H1 (cell line): ENCODE measurements around the gene RFT1. TPM values are rescaled to one million over a fixed set of nuclear protein-coding genes. Genes with fewer than 3 reads are reported as not detected.

Experiments
- CTCF ChIA-PET: fragments of 300-600 bp; sonication (Branson Sonifier 250); formaldehyde crosslinking; loops from one replicate; lab custom pipeline; 2021; ENCODE audit not compliant: partially characterized antibody; lab: Charles Lee
- POLR2A ChIA-PET: fragments of 300-600 bp; sonication (Branson Sonifier 250); formaldehyde crosslinking; loops from one replicate; lab custom pipeline; 2021; ENCODE audit warnings: inconsistent platforms; ENCODE audit not compliant: partially characterized antibody; lab: Charles Lee
- DNase-seq, 2 experiments: peaks; one replicate each; pipeline versions ENCODE4 v3.0.0 to v3.0.0-alpha.2; 2010 to 2022; ENCODE audit warnings: low spot score in 2 of 2, low read depth in 1 of 2, mixed read lengths in 1 of 2
- FAIRE-seq: peaks from 2 replicates; lab custom pipeline; 2011; peaks lifted over from hg19 to GRCh38; lab: Jason Lieb, UNC
- H2AFZ ChIP-seq: 2 replicates; pipeline ENCODE4 v1.8.1; 2012; ENCODE audit warnings: low read length, inconsistent platforms
- H2AK5ac ChIP-seq: 2 replicates; pipeline ENCODE4 v1.6.1; 2013; ENCODE audit warnings: low read depth, low read length
- H2BK120ac ChIP-seq: replicated peaks from 2 replicates; pipeline ENCODE3; 2013; ENCODE audit warnings: low read depth, low read length, inconsistent platforms
- H2BK12ac ChIP-seq: 2 replicates; pipeline ENCODE4 v1.6.1; 2013; ENCODE audit warnings: low read depth, low read length
- H2BK15ac ChIP-seq: 2 replicates; pipeline ENCODE4 v1.6.1; 2013; ENCODE audit warnings: low read length
- H2BK20ac ChIP-seq: 2 replicates; pipeline ENCODE4 v1.6.1; 2013; ENCODE audit warnings: low read length
- H2BK5ac ChIP-seq: 2 replicates; pipeline ENCODE4 v1.6.1; 2013; ENCODE audit warnings: low read depth, low read length
- H3K14ac ChIP-seq: 2 replicates; pipeline ENCODE4 v1.6.1; 2013; ENCODE audit warnings: inconsistent platforms; ENCODE audit not compliant: insufficient read length
- H3K18ac ChIP-seq: 2 replicates; pipeline ENCODE4 v1.6.1; 2013; ENCODE audit warnings: low read length; ENCODE audit errors: extremely low read depth
- H3K23ac ChIP-seq: 2 replicates; pipeline ENCODE4 v1.6.1; 2013; ENCODE audit warnings: inconsistent platforms; ENCODE audit not compliant: insufficient read length
- H3K23me2 ChIP-seq: 2 replicates; pipeline ENCODE4 v1.6.1; 2013; ENCODE audit warnings: low read depth, low read length
- H3K27ac ChIP-seq: 2 replicates; pipeline ENCODE4 v1.6.1; 2011; ENCODE audit warnings: low read depth, low read length, inconsistent platforms
- H3K27me3 ChIP-seq, 4 experiments: replicated peaks in 1 of 4; 1 replicate in 1 of 4; 2 replicates in 3 of 4; pipeline versions ENCODE4 v1.6.1 to v1.8.1; 2011 to 2013; ENCODE audit warnings: low read length in 3 of 4, mild to moderate bottlenecking in 3 of 4, inconsistent platforms in 2 of 4, mixed read lengths in 2 of 4, moderate library complexity in 1 of 4; ENCODE audit not compliant: control insufficient read depth in 3 of 4, insufficient read depth in 3 of 4; ENCODE audit errors: extremely low read depth in 1 of 4
- H3K36me3 ChIP-seq, 4 experiments: 2 replicates each; pipeline versions ENCODE4 v1.6.1 to v1.8.1; 2011 to 2013; ENCODE audit warnings: mild to moderate bottlenecking in 4 of 4, low read length in 3 of 4, moderate library complexity in 2 of 4, control low read depth in 1 of 4, inconsistent platforms in 1 of 4; ENCODE audit not compliant: insufficient read depth in 4 of 4, control insufficient read depth in 2 of 4
- H3K4ac ChIP-seq: replicated peaks from 2 replicates; pipeline ENCODE3; 2013; ENCODE audit warnings: low read length, low read depth, mixed read lengths, inconsistent platforms; ENCODE audit not compliant: insufficient read length
- H3K4me1 ChIP-seq, 4 experiments: replicated peaks in 1 of 4; 1 replicate in 1 of 4; 2 replicates in 3 of 4; pipeline versions ENCODE4 v1.6.1 to v1.8.1; 2011 to 2013; ENCODE audit warnings: low read length in 3 of 4, inconsistent platforms in 2 of 4, mixed read lengths in 1 of 4; ENCODE audit not compliant: insufficient read depth in 4 of 4, control insufficient read depth in 3 of 4
- H3K4me2 ChIP-seq, 2 experiments: 2 replicates each; pipeline versions ENCODE4 v1.6.1 to v1.8.1; 2011 to 2013; ENCODE audit warnings: low read depth in 2 of 2, low read length in 2 of 2, control low read depth in 1 of 2, inconsistent platforms in 1 of 2, mild to moderate bottlenecking in 1 of 2; ENCODE audit not compliant: insufficient read depth in 1 of 2
- H3K4me3 ChIP-seq, 4 experiments: fragments of 200-600, 300-600 bp in 1 of 4; sonication (generic), shearing (Covaris generic), sonication (Bioruptor Twin) in 1 of 4; 2 replicates each; pipeline versions ENCODE4 v1.5.1 to v1.8.1; 2011 to 2016; ENCODE audit warnings: low read length in 4 of 4, low read depth in 3 of 4, control low read depth in 2 of 4, inconsistent platforms in 2 of 4, mild to moderate bottlenecking in 2 of 4, mixed read lengths in 1 of 4, moderate library complexity in 1 of 4; ENCODE audit not compliant: insufficient read depth in 2 of 4; ENCODE audit errors: extremely low read depth in 1 of 4
- H3K56ac ChIP-seq: replicated peaks from 2 replicates; pipeline ENCODE3; 2013; ENCODE audit warnings: low read depth, mild to moderate bottlenecking, mixed read lengths, low read length, inconsistent platforms; ENCODE audit not compliant: insufficient read length
- H3K79me1 ChIP-seq: 2 replicates; pipeline ENCODE4 v1.6.1; 2013; ENCODE audit warnings: low read depth, low read length, control low read depth
- H3K79me2 ChIP-seq, 2 experiments: 2 replicates each; pipeline versions ENCODE4 v1.6.1 to v1.8.1; 2012 to 2013; ENCODE audit warnings: low read length in 2 of 2, mild to moderate bottlenecking in 2 of 2, inconsistent platforms in 1 of 2; ENCODE audit not compliant: insufficient read depth in 2 of 2, control insufficient read depth in 1 of 2
- H3K9ac ChIP-seq, 4 experiments: replicated peaks in 1 of 4; 1 replicate in 1 of 4; 2 replicates in 3 of 4; pipeline versions ENCODE4 v1.6.1 to v1.8.1; 2011 to 2013; ENCODE audit warnings: low read depth in 3 of 4, low read length in 3 of 4, control low read depth in 2 of 4, mild to moderate bottlenecking in 2 of 4, moderate library complexity in 2 of 4, inconsistent platforms in 1 of 4; ENCODE audit errors: extremely low read depth in 1 of 4
- H3K9me3 ChIP-seq, 2 experiments: 2 replicates each; pipeline versions ENCODE4 v1.6.1 to v1.8.1; 2012 to 2013; ENCODE audit warnings: mild to moderate bottlenecking in 2 of 2, moderate library complexity in 2 of 2, control low read depth in 1 of 2, inconsistent platforms in 1 of 2, low read depth in 1 of 2, low read length in 1 of 2, mixed read lengths in 1 of 2; ENCODE audit not compliant: insufficient read depth in 2 of 2
- H4K20me1 ChIP-seq, 2 experiments: replicated peaks in 1 of 2; 2 replicates each; pipeline versions ENCODE3 to v1.8.1; 2011 to 2013; ENCODE audit warnings: inconsistent platforms in 2 of 2, low read length in 2 of 2, mild to moderate bottlenecking in 1 of 2; ENCODE audit not compliant: insufficient read depth in 2 of 2, control insufficient read depth in 1 of 2
- H4K5ac ChIP-seq: 2 replicates; pipeline ENCODE4 v1.6.1; 2013; ENCODE audit warnings: low read length, low read depth, mixed read lengths, inconsistent platforms; ENCODE audit not compliant: insufficient read length
- H4K8ac ChIP-seq: 2 replicates; pipeline ENCODE4 v1.8.0; 2013; ENCODE audit warnings: mild to moderate bottlenecking, moderate library complexity, low read length, inconsistent platforms; ENCODE audit not compliant: insufficient read depth; ENCODE audit errors: extremely low read depth
- H4K91ac ChIP-seq: replicated peaks from 2 replicates; pipeline ENCODE3; 2013; ENCODE audit warnings: low read length, mixed read lengths, inconsistent platforms; ENCODE audit not compliant: insufficient read length
- CBX5 ChIP-seq: fragments of 300-800, 300-1000 bp; sonication (generic); IDR thresholded peaks from 2 replicates; pipeline ENCODE4 v1.7.1; 2016; ENCODE audit warnings: antibody characterized with exemption, low read length, low read depth
- CEBPB ChIP-seq: IDR thresholded peaks from 2 replicates; pipeline ENCODE4 v1.6.1; 2012; ENCODE audit warnings: low read depth, low read length
- CREB1 ChIP-seq: IDR thresholded peaks from 2 replicates; pipeline ENCODE4 v1.6.1; 2012; ENCODE audit warnings: inconsistent platforms
- CTCF ChIP-seq, 3 experiments: IDR thresholded peaks; 1 replicate in 2 of 3; 2 replicates in 1 of 3; pipeline versions ENCODE4 v1.5.1 to v1.6.1; 2011; ENCODE audit warnings: low read length in 3 of 3, mild to moderate bottlenecking in 3 of 3, inconsistent platforms in 2 of 3, low read depth in 1 of 3, moderate library complexity in 1 of 3; ENCODE audit not compliant: insufficient read depth in 1 of 3; ENCODE audit errors: control extremely low read depth in 1 of 3
- EGR1 ChIP-seq: IDR thresholded peaks from 2 replicates; pipeline ENCODE4 v1.6.1; 2011; ENCODE audit warnings: low read depth, low read length, borderline replicate concordance
- HDAC6 ChIP-seq: IDR thresholded peaks from one replicate; pipeline ENCODE4 v1.7.1; 2012; ENCODE audit warnings: low read depth, mild to moderate bottlenecking, inconsistent platforms, low read length, moderate library complexity
- RNF2 ChIP-seq: fragments of 200-900, 300-1000 bp; sonication (generic); IDR thresholded peaks from 2 replicates; pipeline ENCODE4 v1.7.1; 2016; ENCODE audit warnings: borderline replicate concordance, low read depth, mild to moderate bottlenecking, antibody characterized with exemption, low read length; ENCODE audit not compliant: poor library complexity, severe bottlenecking; ENCODE audit errors: missing control alignments
- RXRA ChIP-seq: IDR thresholded peaks from 2 replicates; pipeline ENCODE4 v1.6.1; 2011; ENCODE audit warnings: low read depth, mild to moderate bottlenecking, low read length, moderate library complexity; ENCODE audit not compliant: insufficient read depth
- SP1 ChIP-seq: IDR thresholded peaks from 2 replicates; pipeline ENCODE4 v1.6.1; 2011; ENCODE audit warnings: low read depth, low read length
- TAF1 ChIP-seq: IDR thresholded peaks from 2 replicates; pipeline ENCODE4 v1.6.1; 2011; ENCODE audit warnings: mild to moderate bottlenecking, low read depth, low read length
- USF2 ChIP-seq: IDR thresholded peaks from 2 replicates; pipeline ENCODE4 v1.6.1; 2011; ENCODE audit warnings: low read length, improper control_type of control experiment
- WGBS, 2 experiments: shearing (Covaris generic) in 1 of 2; methylation state at CpG; one replicate each; pipeline versions ENCODE4 v1.1.6 to v1.1.7; 2013 to 2015; ENCODE audit warnings: low lambda C conversion rate in 2 of 2, mixed read lengths in 2 of 2, inconsistent platforms in 1 of 2, low coverage in 1 of 2, missing lambda C conversion rate in 1 of 2; ENCODE audit not compliant: insufficient replicate concordance in 2 of 2, insufficient coverage in 1 of 2, insufficient read length in 1 of 2; ENCODE audit errors: extremely low coverage in 1 of 2, missing lambda C conversion rate in 1 of 2; 5-methylcytosine and 5-hydroxymethylcytosine counted together
- polyA plus RNA-seq, 7 experiments: library from polyadenylated mRNA; depleted of rRNA in 3 of 7; stranded (reverse) in 5 of 7; unstranded in 2 of 7; fragments of >200 nt in 5 of 7; fragments of 200-250 nt in 2 of 7; gene quantifications; 1 replicate in 5 of 7; 2 replicates in 1 of 7; 4 replicates in 1 of 7; pipeline versions ENCODE4 v1.2.1 to v1.2.3, GENCODE V29; 2011 to 2013; ENCODE audit warnings: missing spikeins in 2 of 7, mixed read lengths in 2 of 7
- total RNA-seq: library from RNA; stranded (reverse); fragmentation: NEBNext Ultra II Directional; extraction: Animal tissue kit (Norgen Biotek cat#: 25700); gene quantifications from 2 replicates; pipeline ENCODE4 v1.2.1, GENCODE V29; 2021

RFT1 gene
- total and polyA plus RNA-seq, 2 of the 8 experiments (the other 6 are each of a cell fraction or from before 2014, with no cell fraction given): 27.7 to 42.4 TPM

DNA sequence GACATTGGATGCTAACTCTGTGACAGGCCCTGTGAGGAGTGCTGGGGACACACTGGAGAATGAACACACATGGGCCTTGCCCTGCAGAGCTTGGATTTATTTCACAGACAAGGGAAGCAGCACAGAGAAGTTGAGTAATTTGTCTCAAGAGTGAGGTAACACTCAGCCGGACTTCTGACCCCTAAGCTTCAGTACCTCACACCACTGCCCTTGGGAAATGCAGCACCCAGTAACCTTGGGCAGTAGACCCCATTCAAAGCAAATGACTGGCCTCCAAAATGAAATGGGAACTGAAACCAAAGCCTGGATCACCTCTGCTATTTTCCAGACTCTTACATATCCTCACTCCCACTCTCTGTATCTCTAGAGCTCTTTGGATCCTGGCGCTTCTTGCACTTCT is 37.3 kb downstream of the RFT1 start:
- CTCF ChIA-PET: interaction anchor here (0.6 to 2.3 kb wide), 8 partner anchors 11 to 242 kb away, joined by 3 to 6 read pairs (median 4); no protein-coding TSS in a partner anchor
- TF ChIP-seq RXRA (no peak), EGR1 (no peak), RNF2 (no peak), CBX5 (no peak), HDAC6 (no peak), CEBPB (no peak), USF2 (no peak), CREB1 (no peak), SP1 (no peak), CTCF (IDR thresholded peaks at IDR 0.05; ENCODE audit: control extremely low read depth in 1 of 3, insufficient read depth in 1 of 3, low read depth in 1 of 3, low read length in 3 of 3) (no peak), TAF1 (no peak)

More for the DNA sequence above, 37.3 kb downstream of the RFT1 start:
- no peak overlapping the region for H3K56ac ChIP-seq
- H3K27me3 ChIP-seq: no peaks in the 10 kb centered on the region
- no peak overlapping the region for H3K23ac ChIP-seq
- POLR2A ChIA-PET: interaction anchor here (0.7 to 1.5 kb wide), 4 partner anchors 9 to 38 kb away, joined by 3 to 5 read pairs (median 4); no protein-coding TSS in a partner anchor
- H3K4me1 ChIP-seq: no peaks in the 10 kb centered on the region
- H3K18ac ChIP-seq: no peak overlapping the region
- H2AFZ ChIP-seq: no peak overlapping the region
- no peak overlapping the region for H4K91ac ChIP-seq
- 94% methylated on average over 2 of the region's 2 CpGs; no CpG with 5 or more reads in 1 of the 2 experiments for WGBS, 2 experiments
- no peaks in the 10 kb centered on the region for H4K20me1 ChIP-seq
- DNase-seq: no peak
- no peak overlapping the region for H4K8ac ChIP-seq
- no peak overlapping the region for H2AK5ac ChIP-seq
- no peaks in the 10 kb centered on the region for H3K23me2 ChIP-seq
- peaks cover 0 to 10% (median 3%) of the 10 kb centered on the region in 4 experiments; a peak in 3 of 8 replicates for H3K36me3 ChIP-seq
- no peak overlapping the region for H2BK20ac ChIP-seq
- no peaks in the 10 kb centered on the region for H3K79me2 ChIP-seq
- H2BK12ac ChIP-seq: no peak overlapping the region
- no peak overlapping the region for H2BK120ac ChIP-seq
- FAIRE-seq: no peak
- no peak overlapping the region for H3K9ac ChIP-seq
- H3K9me3 ChIP-seq: no peaks in the 10 kb centered on the region
- no peak overlapping the region for H4K5ac ChIP-seq
- H3K27ac ChIP-seq: no peak overlapping the region
- H3K4ac ChIP-seq: no peak overlapping the region
- no peaks in the 10 kb centered on the region for H3K79me1 ChIP-seq
- H2BK15ac ChIP-seq: no peak overlapping the region
- no peak overlapping the region for H3K14ac ChIP-seq
- no peak overlapping the region for H3K4me2 ChIP-seq
- no peak overlapping the region for H2BK5ac ChIP-seq
- H3K4me3 ChIP-seq: no peak overlapping the region
